Measurements from ENCODE around the gene RAB36.
"Not testable (repeated sequence)": the region's sequence is repeated elsewhere in the genome, so short reads cannot be mapped to it uniquely, and the experiment has no call there.

Gene RAB36

DNA sequence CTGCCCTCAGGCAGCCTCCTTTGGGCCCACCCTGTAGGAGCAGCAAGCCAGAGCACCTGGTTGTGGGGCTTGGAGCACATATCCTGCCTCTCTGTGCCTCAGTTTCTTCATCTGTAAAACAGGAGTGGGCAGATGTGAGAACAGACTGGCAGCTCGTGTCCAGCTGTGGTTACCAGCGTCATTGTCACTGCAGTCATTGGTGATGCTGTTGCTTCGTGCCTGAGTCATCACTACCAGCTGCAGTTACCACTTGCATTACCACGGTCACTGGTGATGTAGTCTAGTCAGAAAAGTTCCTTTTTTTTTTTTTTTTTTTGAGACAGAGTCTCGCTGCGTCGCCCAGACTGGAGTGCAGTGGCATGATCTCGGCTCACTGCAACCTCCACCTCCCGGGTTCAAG lies 23.9 kb upstream of the RAB36 start:
- DNase-seq: no peak

DNA sequence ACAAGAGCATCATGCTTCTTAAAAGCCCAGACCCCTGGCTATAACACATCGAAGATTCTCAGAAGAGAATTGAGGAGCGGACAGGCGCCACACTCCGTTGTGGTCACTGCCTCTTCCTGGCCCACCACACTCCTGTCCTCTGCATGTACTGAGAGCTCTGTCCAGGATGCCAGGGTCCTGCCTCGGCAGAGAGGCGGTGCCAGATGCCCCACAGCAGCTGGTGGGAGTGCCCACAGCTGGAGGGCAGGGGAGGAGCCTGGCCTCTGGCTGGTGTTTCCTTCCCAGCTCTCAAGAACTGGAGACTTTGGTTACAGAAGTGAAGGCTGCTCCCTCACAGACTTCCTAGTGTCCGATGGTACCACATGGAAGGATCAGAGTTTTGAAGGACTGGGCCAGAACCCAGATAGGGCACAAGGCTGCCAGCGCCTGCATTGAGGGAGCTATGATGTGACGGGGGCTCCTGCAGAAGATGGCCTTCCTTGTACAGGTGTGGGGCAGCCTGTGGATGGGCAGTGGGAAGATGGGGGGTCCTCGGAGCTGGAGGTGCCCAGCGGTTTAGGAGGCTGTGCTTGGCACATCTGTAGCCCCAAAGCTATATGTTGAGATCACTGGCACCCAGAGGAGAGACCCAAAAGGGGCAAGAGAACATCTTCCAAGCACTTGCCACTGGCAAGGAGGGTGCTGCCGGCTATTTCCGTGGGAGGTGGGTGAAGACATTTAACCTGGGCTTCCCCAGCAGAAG lies 22.9 kb upstream of the RAB36 start:
- DNase-seq: no peak

DNA sequence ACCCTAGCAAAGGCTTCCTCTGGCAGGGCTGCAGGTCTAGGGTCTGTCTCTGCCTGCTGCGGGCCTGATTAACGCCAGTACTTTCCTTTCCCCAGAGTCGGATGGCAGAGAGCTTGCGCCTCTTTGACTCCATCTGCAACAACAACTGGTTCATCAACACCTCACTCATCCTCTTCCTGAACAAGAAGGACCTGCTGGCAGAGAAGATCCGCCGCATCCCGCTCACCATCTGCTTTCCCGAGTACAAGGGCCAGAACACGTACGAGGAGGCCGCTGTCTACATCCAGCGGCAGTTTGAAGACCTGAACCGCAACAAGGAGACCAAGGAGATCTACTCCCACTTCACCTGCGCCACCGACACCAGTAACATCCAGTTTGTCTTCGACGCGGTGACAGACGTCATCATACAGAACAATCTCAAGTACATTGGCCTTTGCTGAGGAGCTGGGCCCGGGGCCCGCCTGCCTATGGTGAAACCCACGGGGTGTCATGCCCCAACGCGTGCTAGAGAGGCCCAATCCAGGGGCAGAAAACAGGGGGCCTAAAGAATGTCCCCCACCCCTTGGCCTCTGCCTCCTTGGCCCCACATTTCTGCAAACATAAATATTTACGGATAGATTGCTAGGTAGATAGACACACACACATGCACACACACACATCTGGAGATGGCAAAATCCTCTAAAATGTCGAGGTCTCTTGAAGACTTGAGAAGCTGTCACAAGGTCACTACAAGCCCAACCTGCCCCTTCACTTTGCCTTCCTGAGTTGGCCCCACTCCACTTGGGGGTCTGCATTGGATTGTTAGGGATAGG lies 22.1 kb upstream of the RAB36 start:
- no peak for DNase-seq

DNA sequence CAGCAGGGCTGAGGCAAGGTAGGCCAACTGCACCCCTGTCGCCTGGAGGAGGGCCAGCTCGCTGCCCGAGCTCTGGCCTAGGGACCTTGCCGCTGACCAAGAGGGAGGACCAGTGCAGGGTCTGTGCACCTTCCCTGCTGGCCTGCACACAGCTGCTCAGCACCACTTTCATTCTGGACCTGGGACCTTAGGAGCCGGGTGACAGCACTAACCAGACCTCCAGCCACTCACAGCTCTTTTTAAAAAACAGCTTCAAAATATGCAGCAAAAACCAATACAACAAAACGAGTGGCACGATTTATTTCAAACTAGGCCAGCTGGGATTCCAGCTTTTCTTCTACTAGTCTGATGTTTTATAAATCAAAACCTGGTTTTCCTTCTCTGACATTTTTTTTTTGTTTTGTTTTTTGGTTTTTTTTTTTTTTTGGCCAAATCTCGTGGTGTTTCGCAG lies 21.4 kb upstream of the RAB36 start:
- no peak for DNase-seq

DNA sequence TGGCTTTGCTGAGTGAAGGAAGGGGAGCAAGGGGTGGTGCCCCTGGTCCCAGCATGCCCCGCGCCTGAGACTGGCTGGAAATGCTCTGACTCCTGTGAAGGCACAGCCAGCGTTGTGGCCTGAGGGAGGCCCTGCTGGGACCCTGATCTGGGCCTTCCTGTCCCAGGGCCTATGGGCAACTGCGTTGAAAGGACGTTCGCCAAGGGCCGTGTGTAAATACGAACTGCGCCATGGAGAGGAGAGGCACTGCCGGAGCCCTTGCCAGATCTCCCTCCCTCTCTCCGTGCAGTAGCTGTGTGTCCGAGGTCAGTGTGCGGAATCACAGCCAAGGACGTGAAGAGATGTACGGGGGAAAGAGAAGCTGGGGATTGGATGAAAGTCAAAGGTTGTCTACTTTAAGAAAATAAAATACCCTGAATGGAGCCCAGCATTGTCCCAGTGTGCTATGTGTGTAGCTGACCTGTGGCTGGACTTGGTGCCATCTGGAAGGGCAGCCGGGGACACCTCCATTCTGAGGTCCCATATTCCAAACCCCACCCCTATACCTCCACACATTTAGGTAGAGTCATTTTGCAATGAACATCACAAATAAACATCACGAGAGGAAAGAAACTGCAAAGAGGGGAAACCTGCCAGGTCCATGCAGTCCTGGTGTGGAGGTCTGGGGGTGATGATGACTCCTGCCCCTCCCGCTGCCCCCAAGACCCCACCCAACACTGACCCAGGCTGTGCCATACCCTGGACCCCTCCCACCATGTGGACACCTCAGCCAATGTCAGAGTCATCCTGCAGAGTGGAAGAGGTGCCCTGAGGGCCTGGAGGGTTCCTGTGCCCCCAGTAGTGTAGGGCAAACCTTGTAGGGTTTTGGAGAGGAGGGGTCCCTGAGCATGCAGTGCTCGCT lies 20.4 kb upstream of the RAB36 start:
- DNase-seq: no peak

DNA sequence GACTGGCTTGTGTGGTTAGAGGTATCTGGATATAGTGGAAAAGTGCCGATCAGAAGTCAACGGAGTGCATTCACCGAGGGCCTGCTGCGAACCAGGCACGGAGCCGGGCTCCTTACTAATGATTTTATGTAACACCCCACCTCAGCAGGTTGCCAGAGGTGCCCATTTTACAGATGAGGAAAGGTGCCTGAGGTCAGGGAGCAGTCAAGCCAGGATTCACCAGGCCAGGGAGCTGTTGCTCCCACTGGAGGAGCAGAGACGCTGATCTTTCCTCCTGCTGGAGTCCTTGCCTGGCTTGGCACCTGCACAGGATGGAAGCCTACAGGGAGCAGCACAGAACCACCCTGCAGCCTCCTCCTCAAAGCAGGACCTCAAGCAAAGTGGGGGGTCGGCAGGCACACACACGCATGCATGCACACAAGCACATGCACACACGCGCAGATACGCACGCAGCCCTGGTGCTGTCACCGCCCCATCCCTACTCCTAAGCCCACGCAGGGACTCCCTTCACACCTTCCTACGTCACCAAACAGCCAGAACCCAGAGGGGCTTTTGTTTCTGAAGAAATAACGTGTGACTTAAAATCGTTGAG lies 19.7 kb upstream of the RAB36 start:
- no peak for DNase-seq

DNA sequence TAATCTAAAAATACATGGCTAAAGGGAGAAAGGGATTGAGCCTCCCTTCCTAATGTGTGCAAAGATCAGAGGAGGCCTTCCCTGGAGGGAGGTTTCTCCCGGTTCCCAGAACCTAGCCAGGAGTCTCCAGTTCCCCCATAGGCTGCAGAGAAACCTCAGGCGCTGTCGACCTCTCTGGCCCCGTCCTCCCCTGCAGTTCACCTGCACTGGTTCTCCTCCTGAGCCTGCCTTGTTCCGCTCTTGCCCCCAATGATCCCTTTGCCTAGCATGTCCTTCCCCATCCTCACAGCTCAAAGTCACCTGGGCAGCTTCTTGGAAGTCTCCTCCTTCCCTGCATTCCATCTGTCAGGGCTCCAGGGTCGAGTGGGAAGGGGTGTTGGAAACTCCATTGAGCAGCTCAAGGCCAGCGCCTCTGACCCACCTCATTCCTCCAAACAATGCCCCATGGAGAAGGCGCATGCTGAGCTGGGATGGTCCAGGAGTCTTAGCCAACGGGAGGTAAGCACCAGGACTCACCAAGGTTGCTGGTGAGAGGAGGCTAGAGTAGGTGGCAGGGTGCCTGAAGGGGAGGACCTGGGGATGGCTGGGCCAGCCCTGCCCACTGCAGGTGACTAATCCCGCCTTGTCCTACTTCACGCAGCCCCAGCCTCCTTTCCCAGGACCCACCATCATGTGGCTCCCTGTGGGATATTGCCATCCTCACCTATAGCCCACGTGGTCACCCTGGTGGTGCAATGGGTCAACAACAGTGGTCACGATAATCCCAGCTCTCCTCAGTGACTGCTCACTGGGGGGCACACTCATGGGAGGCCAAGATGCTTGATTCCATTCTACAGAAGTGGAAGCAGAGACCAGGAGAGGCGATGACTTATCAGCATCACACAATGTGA lies 18.9 kb upstream of the RAB36 start:
- DNase-seq: no peak

DNA sequence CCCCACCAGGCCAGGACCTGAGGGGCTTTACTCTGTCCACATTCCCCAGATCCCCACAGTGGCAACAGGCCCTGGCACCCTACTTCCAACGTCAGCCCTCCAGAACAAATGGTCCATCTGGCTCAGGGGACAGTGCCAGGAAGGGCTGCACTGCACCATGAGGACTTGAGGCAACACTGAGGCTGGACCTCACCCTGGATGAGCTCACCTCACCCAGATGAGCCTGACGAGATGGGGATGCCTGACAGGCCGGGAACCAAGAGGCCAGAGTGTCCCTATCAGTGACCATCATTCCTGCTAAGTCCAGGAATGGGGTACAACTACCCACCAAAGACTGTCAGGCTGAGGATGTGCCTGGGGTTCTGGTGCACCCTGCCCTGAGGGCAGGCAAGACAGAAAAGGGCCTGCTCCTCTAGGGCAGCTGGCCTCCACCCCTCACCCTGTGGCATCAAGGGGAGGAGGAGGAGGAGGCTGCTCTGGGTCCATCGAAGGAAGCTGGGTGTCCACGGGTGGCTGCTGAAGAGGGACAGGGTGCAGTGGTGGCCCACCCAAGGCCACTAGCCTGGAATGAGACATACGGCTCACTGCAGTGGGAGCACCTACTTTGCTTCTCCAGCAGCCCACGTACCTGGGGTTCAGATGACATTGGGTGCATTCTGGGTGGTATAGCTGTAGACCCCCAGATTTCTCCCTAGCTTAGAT lies 18.1 kb upstream of the RAB36 start:
- no peak for DNase-seq

DNA sequence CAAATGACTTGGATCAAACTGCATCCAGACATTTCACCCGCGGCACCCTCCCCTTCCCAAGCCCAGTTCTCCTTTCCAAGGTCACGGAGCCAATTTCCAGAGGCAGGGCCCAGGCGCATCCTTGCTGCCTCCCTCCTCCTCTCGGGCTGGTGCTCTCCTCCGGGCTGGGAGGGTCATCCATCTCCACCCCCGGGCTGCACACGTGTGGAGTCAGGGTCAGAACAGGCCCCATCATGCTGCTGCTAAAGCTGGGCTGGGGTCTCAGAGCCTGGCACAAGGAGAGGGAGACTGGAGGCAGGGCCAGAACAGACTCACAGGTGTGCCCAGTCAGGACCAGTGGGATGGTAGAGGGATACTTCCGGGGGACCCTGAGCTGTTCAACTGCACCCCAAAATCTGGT lies 17.5 kb upstream of the RAB36 start:
- no peak for DNase-seq

DNA sequence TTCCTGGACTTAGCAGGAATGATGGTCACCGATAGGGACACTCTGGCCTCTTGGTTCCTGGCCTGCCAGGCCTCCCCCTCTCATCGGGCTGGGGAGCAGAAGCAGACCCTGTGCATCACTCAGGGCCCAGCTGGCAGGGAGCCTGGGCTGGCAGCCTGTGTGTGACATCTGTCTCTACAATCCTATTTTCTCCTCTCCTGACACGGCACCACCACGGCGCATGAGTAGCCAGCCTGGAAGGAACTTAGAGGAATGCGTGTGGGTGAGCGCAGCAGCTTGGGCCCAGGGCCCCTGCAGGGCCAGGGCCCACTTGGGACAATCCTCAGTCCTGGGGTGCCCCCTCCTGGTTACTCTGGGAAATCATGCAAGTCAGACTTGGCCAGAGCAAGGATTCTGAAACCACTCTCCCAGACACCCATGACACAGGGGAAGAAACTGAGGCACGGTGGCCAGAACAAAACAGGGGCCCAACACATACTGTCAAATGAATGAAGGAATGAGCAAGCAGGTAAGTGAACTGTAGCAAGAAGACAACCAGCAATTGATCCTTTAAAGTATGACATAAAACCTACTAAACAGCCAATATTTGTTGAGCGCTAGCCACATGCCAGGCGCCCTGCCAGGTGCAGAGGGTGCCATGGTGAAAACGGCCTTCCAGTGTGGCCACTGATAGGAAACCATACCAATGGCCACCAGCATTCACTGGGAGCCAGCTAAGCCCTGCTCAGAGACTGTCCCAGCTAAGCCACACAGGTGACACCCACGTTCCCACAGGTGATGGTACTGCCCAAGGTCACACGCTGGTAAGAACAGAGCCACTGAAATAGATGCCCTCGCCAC lies 16.8 kb upstream of the RAB36 start:
- DNase-seq: peak; percentile 26 to 36

DNA sequence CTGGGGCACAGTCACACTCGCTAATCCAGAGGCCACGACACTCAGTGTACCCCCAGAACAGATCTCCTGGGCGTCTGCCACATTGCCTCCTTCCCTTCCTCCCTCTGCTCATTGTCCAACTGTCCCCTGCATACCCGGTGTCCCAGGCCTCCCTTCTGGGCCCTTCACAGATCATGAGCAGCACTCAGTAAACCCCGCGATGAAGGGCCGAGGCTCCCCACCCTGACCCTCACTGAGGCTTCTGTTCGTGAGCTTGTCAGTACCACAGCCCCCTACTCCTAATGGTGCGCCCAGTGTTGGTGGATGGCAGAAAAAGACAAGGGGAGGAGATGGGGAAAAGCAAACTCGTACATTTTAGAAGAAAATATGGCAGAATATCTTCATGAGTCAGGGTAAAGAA lies 16.1 kb upstream of the RAB36 start:
- no peak for DNase-seq

DNA sequence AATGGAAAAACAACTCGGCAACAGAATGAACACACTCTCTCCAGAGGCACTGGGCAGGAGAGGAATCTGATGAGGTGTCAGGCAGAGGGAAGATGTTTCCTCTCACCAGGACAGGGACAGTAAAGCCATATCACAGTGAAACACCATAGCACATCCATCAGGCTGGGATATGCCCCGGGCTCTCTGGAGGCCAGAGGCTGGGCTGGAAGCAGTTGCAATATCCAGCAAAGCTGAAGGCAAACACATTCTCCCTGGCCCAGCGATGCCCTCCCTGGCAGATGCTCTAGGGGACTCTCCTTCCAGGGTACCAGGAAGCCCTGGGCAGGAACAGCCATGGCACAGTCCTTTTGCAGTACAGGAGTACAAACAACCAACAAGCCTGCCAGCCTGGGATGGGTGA lies 14.6 kb upstream of the RAB36 start:
- no peak for DNase-seq

DNA sequence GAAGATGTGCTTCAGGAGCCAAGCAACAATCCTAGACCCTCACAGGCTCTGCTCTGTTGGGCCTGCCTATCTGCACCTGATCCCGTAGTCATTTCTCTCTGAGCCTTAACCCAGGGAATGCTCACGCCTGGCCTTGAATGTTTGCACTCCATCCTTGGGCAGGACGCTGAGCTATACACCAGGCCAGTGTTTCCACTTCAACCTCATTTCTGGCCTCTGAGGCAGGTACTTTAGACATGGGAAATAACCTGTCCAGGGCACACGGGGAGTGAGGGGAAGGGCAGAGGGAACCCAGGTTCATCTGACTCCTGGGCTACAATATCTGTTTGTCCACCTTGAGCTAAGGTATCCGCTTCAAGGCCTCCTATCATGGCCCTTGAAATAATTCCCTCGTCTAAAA lies 13.3 kb upstream of the RAB36 start:
- DNase-seq: no peak

DNA sequence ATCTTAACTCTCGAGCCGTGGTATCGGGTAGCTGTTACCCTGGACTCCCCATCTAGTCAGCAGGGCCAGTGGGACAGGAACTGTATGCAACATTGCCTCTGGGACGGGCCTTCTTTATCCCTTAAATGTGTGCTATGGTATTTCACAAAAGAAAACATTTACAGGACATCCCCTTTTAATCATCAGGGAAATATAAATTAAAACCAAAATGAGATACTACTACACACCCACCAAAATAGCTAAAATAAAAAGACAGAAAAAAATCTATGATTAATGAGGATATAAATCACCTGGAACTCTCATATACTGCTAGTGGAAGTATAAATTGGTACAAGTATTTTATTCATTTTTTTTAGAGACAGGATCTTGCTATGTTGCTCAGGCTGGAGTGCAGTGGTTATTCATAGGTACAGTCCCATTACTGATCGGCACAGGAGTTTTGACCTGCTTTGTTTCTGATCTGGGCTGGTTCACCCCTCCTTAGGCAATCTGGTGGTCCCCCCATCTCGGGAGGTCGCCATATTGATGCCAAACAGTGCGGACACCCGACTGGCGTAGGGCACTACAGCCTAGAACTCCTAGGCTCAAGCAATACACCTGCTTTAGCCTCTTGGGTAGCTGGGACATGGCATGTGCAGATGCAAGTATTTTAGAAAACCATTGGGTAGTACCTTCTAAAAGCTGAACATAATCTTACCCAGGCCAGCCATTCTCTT lies 12.7 kb upstream of the RAB36 start:
- no peak for DNase-seq

DNA sequence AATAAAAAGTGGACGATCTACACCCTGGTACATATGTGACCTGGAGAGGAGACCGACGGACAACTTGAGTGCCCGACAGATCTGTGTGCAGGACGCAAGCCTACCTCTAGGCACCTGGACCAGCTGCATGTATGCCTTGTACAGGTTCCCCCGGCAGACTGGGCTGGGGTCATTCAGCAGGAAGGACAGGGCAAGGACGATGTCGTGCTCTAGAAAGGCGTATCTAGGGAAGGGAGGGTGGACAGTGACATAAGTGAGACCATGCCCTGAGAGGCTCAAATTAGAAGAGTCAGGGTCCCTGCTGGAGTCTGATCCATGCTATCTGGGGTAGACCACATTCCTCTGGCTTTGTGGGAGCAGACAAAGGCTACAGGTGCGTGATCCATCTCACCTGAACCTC lies 11.4 kb upstream of the RAB36 start:
- no peak for DNase-seq

DNA sequence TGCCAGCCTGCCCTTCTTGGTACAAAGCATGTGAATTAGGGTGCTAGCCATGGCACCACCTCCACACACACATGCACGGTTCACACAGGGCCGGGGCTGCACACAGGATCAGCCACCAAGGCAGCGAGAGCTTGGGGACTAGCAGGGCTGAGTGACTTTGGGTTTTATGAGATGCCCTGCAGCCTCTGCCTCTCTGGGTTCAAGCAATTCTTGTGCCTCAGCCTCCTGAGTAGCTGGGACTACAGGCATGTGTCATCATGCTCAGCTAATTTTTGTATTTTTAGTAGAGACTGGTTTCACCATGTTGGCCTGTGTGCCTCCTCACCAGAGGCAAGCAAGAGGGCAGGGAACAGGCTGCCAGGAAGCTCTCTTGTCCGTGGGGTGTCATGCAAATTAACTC lies 8.3 kb upstream of the RAB36 start:
- DNase-seq: not testable (repeated sequence)

DNA sequence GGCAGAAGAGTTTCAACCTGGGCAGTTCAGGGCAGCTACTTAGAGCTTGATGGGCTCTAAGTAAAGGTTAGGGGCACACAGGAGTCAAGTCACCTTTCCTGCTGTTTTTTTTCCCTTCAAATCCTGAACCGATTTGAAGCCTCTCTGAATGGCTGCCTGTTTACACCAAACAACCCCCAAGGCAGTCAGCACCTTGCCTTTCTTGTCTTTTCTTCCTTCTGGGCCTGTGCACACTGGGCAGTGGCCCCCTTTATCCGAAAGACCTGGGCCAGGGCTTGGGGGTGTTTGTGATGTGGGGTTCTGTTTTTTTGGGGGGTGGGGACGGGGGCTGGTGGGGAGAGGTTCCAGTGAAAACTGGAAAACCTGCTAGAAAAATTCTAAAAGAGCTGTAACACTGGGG lies 7.8 kb upstream of the RAB36 start:
- DNase-seq: no peak

DNA sequence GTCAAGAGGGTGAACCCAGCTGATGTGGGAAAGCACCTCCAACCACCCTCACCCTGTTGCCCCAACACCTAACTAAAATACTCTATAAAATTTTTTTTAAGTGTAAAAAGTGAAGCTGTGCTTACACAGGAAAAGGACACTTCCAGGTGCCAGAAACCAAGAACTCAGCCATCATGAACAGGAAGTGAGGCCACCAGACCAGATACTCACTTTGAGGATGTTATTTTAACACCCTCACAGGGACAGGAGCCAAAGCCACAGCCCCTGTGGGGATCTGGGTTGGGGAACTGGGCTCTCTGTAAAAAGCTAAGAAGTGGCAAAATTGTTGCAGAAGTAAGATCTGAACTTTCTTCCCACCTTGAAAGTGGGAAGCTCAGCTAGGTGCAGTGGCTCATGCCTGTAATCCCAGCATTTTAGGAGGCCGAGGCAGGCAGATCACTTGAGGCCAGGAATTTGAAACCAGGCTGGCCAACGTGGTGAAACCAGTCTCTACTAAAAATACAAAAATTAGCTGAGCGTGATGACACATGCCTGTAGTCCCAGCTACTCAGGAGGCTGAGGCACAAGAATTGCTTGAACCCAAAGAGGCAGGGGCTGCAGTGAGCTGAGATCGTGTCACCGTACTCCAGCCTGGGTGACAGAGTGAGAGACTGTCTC lies 7.2 kb upstream of the RAB36 start:
- DNase-seq: peak in 1 of 2 donors; percentile 74

Data from bone marrow (tissue), 2 donors.